Glutamatergic neuron (in vitro differentiated cells): ENCODE measurements around the gene CCDC92. TPM values are rescaled to one million over a fixed set of nuclear protein-coding genes. Genes with fewer than 3 reads are reported as not detected.

Source experiments
- DNase-seq: peaks from one replicate; pipeline ENCODE4 v3.0.0; 2022
- H3K27ac Mint-ChIP-seq: one replicate; pipeline ENCODE4 v1.8.0; 2020; ENCODE audit warnings: mild to moderate bottlenecking, mixed read lengths, inconsistent platforms; ENCODE audit not compliant: unreplicated experiment
- H3K27me3 Mint-ChIP-seq: one replicate; pipeline ENCODE4 v1.8.0; 2020; ENCODE audit warnings: mild to moderate bottlenecking, moderate library complexity, mixed read lengths, inconsistent platforms; ENCODE audit not compliant: unreplicated experiment
- H3K36me3 Mint-ChIP-seq: one replicate; pipeline ENCODE4 v1.8.0; 2020; ENCODE audit warnings: mild to moderate bottlenecking, mixed read lengths, inconsistent platforms; ENCODE audit not compliant: unreplicated experiment
- H3K4me1 Mint-ChIP-seq: one replicate; pipeline ENCODE4 v1.8.0; 2020; ENCODE audit warnings: mild to moderate bottlenecking, low read depth, mixed read lengths, inconsistent platforms; ENCODE audit not compliant: unreplicated experiment
- H3K4me3 Mint-ChIP-seq: one replicate; pipeline ENCODE4 v1.8.0; 2020; ENCODE audit warnings: mild to moderate bottlenecking, mixed read lengths, inconsistent platforms; ENCODE audit not compliant: unreplicated experiment
- H3K9me3 Mint-ChIP-seq: one replicate; pipeline ENCODE4 v1.8.0; 2020; ENCODE audit warnings: mild to moderate bottlenecking, moderate library complexity, mixed read lengths, inconsistent platforms; ENCODE audit not compliant: unreplicated experiment
- total RNA-seq: library from RNA; stranded (reverse); fragmentation: NEBNext Ultra II Directional; extraction: Animal tissue kit (Norgen Biotek cat#: 25700); gene quantifications from one replicate; pipeline ENCODE4 v1.2.1, GENCODE V29; 2021; ENCODE audit not compliant: unreplicated experiment
- TF ChIP-seq, protein P1 (sequence below): fragments of 200-600 bp; sonication (generic); IDR thresholded peaks from one replicate; pipeline ENCODE4 v1.5.0; 2021; ENCODE audit not compliant: partially characterized antibody, unreplicated experiment

The CCDC92 gene
- total RNA-seq, 1 donor from 2014 or later, result 96.2 TPM

DNA sequence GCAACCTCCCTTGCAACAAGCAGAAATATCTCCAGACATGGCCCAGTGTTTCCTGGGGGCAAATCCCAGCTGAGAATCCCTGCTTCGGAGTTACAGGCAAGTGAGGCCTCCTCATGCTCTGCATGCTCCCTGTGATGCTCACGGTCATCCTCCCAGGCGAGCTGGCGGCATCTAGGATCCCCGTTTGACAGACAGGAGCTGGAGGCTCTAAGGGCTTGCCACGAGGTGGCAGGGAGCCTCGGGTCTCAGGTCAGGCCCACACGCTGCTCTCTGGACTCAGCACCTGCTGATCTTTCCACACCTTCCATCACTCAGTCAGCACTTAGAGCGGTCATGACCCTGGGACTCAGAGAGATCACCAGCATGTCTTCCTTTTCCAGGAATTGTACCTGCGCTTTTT is 79.8 kb downstream of the CCDC92 start:
- TF ChIP-seq, protein P1, sequence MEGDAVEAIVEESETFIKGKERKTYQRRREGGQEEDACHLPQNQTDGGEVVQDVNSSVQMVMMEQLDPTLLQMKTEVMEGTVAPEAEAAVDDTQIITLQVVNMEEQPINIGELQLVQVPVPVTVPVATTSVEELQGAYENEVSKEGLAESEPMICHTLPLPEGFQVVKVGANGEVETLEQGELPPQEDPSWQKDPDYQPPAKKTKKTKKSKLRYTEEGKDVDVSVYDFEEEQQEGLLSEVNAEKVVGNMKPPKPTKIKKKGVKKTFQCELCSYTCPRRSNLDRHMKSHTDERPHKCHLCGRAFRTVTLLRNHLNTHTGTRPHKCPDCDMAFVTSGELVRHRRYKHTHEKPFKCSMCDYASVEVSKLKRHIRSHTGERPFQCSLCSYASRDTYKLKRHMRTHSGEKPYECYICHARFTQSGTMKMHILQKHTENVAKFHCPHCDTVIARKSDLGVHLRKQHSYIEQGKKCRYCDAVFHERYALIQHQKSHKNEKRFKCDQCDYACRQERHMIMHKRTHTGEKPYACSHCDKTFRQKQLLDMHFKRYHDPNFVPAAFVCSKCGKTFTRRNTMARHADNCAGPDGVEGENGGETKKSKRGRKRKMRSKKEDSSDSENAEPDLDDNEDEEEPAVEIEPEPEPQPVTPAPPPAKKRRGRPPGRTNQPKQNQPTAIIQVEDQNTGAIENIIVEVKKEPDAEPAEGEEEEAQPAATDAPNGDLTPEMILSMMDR, result no peak
- DNase-seq, result no peak
- H3K36me3 Mint-ChIP-seq, result no peaks in the 10 kb centered on the region
- peaks cover 8% of the 10 kb centered on the region for H3K9me3 Mint-ChIP-seq
- no peak overlapping the region for H3K4me3 Mint-ChIP-seq
- no peak overlapping the region for H3K27ac Mint-ChIP-seq
- peaks cover 8% of the 10 kb centered on the region for H3K27me3 Mint-ChIP-seq
- peaks cover 5% of the 10 kb centered on the region for H3K4me1 Mint-ChIP-seq

DNA sequence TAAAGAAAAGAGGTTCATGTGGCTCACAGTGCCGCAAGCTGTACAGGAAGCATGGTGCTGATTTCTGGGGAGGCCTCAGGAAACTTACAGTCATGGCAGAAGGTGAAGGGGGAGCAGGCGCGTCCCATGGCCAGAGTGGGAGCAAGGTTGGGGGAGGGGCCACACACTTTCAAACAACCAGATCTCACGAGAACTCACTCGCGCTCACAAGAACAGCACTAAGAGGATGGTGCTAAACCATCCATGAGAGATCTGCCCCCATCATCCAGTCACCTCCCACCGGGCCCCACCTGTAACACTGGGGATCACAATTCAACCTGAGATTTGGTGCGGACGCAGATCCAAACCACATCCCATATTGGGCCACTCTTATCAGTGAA is 80.5 kb downstream of the CCDC92 start:
- H3K4me3 Mint-ChIP-seq, result no peak overlapping the region
- H3K27ac Mint-ChIP-seq, result no peak overlapping the region
- peaks cover 8% of the 10 kb centered on the region for H3K27me3 Mint-ChIP-seq
- no peak for DNase-seq
- H3K4me1 Mint-ChIP-seq, result peaks cover 5% of the 10 kb centered on the region
- H3K36me3 Mint-ChIP-seq, result no peaks in the 10 kb centered on the region
- H3K9me3 Mint-ChIP-seq, result peaks cover 8% of the 10 kb centered on the region
- TF ChIP-seq, protein P1, result no peak

DNA sequence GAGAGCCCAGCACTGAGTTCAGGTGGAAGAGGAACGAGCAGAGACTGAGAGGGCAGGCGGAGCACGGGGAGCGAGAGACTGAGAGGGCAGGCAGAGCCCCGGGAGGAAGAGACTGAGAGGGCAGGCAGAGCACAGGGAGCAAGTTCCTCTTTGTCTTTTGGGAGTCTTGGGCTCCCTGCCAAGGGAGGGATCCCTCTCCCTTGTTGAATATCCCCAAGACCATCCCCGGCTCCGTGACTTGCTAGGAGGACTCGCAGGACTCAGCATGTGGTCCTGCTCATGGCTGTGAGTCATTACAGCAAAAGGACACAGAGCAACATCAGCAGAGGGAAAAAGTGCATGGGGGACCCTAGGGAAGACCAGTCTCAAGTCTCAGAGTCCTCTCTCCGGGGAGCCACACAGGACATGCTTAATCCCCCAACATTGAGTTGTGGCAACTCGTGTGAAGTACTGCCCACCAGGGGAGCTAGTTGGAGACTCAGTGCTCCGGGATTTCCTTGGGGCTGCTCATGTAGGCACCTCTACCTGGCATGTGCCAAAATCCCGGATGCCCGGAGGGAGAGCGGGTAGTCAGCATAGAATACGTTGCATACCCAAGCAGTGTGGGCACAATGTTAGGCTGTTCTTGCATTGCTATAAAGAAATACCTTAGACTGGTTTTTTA is 81.0 kb downstream of the CCDC92 start:
- Mint-ChIP-seq H3K36me3 (no peaks in the 10 kb centered on the region), H3K4me1 (peaks cover 5% of the 10 kb centered on the region), H3K27me3 (peaks cover 8% of the 10 kb centered on the region), H3K27ac (no peak overlapping the region), H3K9me3 (peaks cover 8% of the 10 kb centered on the region), H3K4me3 (no peak overlapping the region)
- DNase-seq, result no peak
- TF ChIP-seq, protein P1, result no peak

DNA sequence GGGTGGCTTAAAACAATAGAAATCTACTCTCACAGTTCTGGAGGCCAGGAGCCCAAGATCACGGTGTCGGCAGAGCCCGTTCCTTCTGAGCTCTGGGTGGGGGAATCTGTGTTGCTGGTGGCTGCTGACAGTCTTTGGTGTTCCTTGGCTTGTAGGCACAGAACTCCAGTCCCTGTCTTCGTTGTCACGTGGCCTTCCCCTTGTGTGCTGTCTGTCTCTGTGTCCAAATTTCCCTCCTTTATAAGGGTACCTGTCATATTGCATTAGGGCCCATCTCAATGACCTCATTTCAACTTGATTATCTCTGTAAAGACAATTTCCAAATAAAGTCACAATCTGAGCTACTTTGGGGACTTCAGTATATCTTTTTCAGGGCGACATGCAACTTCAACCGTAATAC is 81.6 kb downstream of the CCDC92 start:
- Mint-ChIP-seq H3K27me3 (peaks cover 8% of the 10 kb centered on the region), H3K27ac (no peak overlapping the region), H3K4me3 (no peak overlapping the region), H3K9me3 (peaks cover 10% of the 10 kb centered on the region), H3K4me1 (peaks cover 5% of the 10 kb centered on the region), H3K36me3 (no peaks in the 10 kb centered on the region)
- TF ChIP-seq, protein P1, result no peak
- no peak for DNase-seq

DNA sequence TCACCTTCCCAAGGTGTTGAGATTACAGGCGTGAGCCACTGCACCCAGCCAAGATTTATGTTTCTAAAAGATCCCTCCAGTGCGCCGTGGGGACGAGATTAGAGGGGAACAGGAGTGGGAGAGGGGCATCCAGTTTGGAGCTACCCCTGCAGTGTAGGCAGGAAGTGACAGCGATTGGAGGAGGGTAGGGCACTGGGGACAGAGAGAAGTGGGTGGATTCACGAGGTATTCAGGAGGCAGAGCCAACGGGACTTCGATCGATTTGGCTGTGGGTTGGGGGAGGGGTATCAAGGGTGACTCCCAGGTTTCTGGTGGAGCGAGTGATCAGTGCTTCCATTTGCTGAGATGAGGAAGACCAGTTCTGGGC is 82.1 kb downstream of the CCDC92 start:
- DNase-seq, result no peak
- peaks cover 11% of the 10 kb centered on the region for H3K9me3 Mint-ChIP-seq
- peaks cover 5% of the 10 kb centered on the region for H3K4me1 Mint-ChIP-seq
- peaks cover 6% of the 10 kb centered on the region for H3K27me3 Mint-ChIP-seq
- no peak overlapping the region for H3K4me3 Mint-ChIP-seq
- H3K36me3 Mint-ChIP-seq, result no peaks in the 10 kb centered on the region
- TF ChIP-seq, protein P1, result no peak
- no peak overlapping the region for H3K27ac Mint-ChIP-seq
